ENCODE measurements around the gene GIMAP4.

GIMAP4 gene

DNA sequence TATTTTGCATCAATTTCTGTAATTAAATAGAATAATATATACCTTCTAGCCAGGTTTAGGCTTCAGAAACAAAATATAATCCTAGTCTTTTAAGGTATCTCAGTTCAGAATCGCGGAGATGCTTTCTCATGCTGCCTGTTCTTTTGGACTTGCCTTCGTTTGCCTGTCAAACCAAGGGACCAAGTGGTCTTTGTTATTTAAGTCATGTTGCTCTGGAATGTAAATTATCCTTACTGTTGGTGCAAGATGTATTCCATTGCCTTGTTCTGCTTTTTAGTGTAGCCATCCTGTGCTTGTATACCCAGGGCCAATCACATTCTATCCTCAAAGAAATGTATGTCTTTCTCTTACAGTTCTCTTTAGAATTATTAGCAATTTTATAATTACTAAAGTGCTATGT lies 1.1 kb upstream of the GIMAP4 start:
- TF ChIP-seq ZNF785 (tag by site-specific recombination; IDR thresholded peaks at IDR 0.05) (no peak), ZNF664 (tag by site-specific recombination; IDR thresholded peaks at IDR 0.05) (no peak), ZBTB8A (tag by site-specific recombination; IDR thresholded peaks at IDR 0.05) (no peak), ZNF473 (tag by site-specific recombination; IDR thresholded peaks at IDR 0.05) (no peak), ZNF560 (tag by site-specific recombination; IDR thresholded peaks at IDR 0.05; ENCODE audit: borderline replicate concordance) (no peak), REST (tag by site-specific recombination; IDR thresholded peaks at IDR 0.05) (no peak), PRDM6 (tag by site-specific recombination; IDR thresholded peaks at IDR 0.05) (no peak)
- CTCF ChIA-PET, result no interaction called here

GRCh38 chr7:150566572-150566971 lies 618 bp upstream of the GIMAP4 start:
- Histone ChIP-seq H3K36me3 (ENCODE audit: control insufficient read depth in 2 of 2, insufficient read depth in 1 of 2, low read length in 2 of 2) (no peaks in the 10 kb centered on the region), H3K27ac (ENCODE audit: extremely low read depth, low read depth, low read length) (no peak overlapping the region), H3K9me3 (ENCODE audit: control insufficient read depth, insufficient read depth, low read depth, low read length) (no peaks in the 10 kb centered on the region), H3K4me3 (ENCODE audit: low read depth, low read length) (no peak overlapping the region), H3K4me1 (ENCODE audit: control insufficient read depth, insufficient read depth, low read length) (no peaks in the 10 kb centered on the region)
- POLR2A ChIA-PET, result no interaction called here
- TF ChIP-seq GLIS1 (tag by site-specific recombination; IDR thresholded peaks at IDR 0.05), result no peak
- TF ChIP-seq YY1 (tag by site-specific recombination; IDR thresholded peaks at IDR 0.05), result no peak
- TF ChIP-seq ZSCAN16 (tag by site-specific recombination; IDR thresholded peaks at IDR 0.05), result no peak
- TF ChIP-seq ZNF350 (tag by site-specific recombination; IDR thresholded peaks at IDR 0.05), result no peak
- TF ChIP-seq, protein P1, sequence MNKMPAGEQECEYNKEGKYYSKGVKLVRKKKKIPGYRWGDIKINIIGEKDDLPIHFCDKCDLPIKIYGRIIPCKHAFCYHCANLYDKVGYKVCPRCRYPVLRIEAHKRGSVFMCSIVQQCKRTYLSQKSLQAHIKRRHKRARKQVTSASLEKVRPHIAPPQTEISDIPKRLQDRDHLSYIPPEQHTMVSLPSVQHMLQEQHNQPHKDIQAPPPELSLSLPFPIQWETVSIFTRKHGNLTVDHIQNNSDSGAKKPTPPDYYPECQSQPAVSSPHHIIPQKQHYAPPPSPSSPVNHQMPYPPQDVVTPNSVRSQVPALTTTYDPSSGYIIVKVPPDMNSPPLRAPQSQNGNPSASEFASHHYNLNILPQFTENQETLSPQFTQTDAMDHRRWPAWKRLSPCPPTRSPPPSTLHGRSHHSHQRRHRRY (tag by site-specific recombination; IDR thresholded peaks at IDR 0.05), result no peak
- TF ChIP-seq ZNF133 (tag by site-specific recombination; IDR thresholded peaks at IDR 0.05), result no peak
- TF ChIP-seq ZNF302 (tag by site-specific recombination; IDR thresholded peaks at IDR 0.05; ENCODE audit: low read depth), result no peak
- no peak for TF ChIP-seq ZNF664 (tag by site-specific recombination; IDR thresholded peaks at IDR 0.05)
- no peak for TF ChIP-seq ZNF529 (tag by site-specific recombination; IDR thresholded peaks at IDR 0.05; ENCODE audit: insufficient replicate concordance)
- no peak for TF ChIP-seq ZBTB17 (tag by site-specific recombination; IDR thresholded peaks at IDR 0.05)
- TF ChIP-seq ZNF37A (tag by site-specific recombination; IDR thresholded peaks at IDR 0.05), result no peak
- TF ChIP-seq, protein P2, sequence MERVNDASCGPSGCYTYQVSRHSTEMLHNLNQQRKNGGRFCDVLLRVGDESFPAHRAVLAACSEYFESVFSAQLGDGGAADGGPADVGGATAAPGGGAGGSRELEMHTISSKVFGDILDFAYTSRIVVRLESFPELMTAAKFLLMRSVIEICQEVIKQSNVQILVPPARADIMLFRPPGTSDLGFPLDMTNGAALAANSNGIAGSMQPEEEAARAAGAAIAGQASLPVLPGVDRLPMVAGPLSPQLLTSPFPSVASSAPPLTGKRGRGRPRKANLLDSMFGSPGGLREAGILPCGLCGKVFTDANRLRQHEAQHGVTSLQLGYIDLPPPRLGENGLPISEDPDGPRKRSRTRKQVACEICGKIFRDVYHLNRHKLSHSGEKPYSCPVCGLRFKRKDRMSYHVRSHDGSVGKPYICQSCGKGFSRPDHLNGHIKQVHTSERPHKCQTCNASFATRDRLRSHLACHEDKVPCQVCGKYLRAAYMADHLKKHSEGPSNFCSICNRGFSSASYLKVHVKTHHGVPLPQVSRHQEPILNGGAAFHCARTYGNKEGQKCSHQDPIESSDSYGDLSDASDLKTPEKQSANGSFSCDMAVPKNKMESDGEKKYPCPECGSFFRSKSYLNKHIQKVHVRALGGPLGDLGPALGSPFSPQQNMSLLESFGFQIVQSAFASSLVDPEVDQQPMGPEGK (tag by site-specific recombination; IDR thresholded peaks at IDR 0.05), result no peak
- no peak for TF ChIP-seq ZNF394 (tag by site-specific recombination; IDR thresholded peaks at IDR 0.05; ENCODE audit: borderline replicate concordance)
- TF ChIP-seq ZNF776 (tag by site-specific recombination; IDR thresholded peaks at IDR 0.05; ENCODE audit: borderline replicate concordance), result no peak
- no peak for TF ChIP-seq ZNF341 (tag by site-specific recombination; IDR thresholded peaks at IDR 0.05; ENCODE audit: low read depth)
- CTCF ChIA-PET, result no interaction called here

More for the DNA sequence above, 1.1 kb upstream of the GIMAP4 start:
- Histone ChIP-seq H3K9me3 (ENCODE audit: control insufficient read depth, insufficient read depth, low read depth, low read length) (no peaks in the 10 kb centered on the region), H3K27ac (ENCODE audit: extremely low read depth, low read depth, low read length) (no peak overlapping the region), H3K4me3 (ENCODE audit: low read depth, low read length) (no peak overlapping the region), H3K36me3 (ENCODE audit: control insufficient read depth in 2 of 2, insufficient read depth in 1 of 2, low read length in 2 of 2) (no peaks in the 10 kb centered on the region), H3K4me1 (ENCODE audit: control insufficient read depth, insufficient read depth, low read length) (no peaks in the 10 kb centered on the region)
- POLR2A ChIA-PET, result no interaction called here
